Activated B cell treated with CpG ODN at 0.5 μM for 24 hours (primary cell): Measurements from ENCODE around the gene SUGCT. TPM values are rescaled to one million over a fixed set of nuclear protein-coding genes. Genes with fewer than 3 reads are reported as not detected.

Experiments used
- ATAC-seq: fragments of 200-7000 bp; cut with Tn5 transposase; one replicate; pipeline ENCODE4 v1.10.0; 2021; ENCODE audit warnings: low read depth, mild to moderate bottlenecking, moderate library complexity
- CTCF ChIA-PET: fragments of 350-600 bp; sonication (Branson Sonifier 250); formaldehyde crosslinking; loops from one replicate; lab custom pipeline; 2021; ENCODE audit warnings: antibody characterized with exemption; lab: Charles Lee
- POLR2A ChIA-PET: fragments of 350-600 bp; sonication (Branson Sonifier 250); formaldehyde crosslinking; loops from one replicate; lab custom pipeline; 2021; ENCODE audit warnings: antibody characterized with exemption; lab: Charles Lee
- DNase-seq: peaks from one replicate; pipeline ENCODE4 v3.0.0; 2022
- H3K27ac Mint-ChIP-seq: one replicate; pipeline ENCODE4 v1.8.0; 2020; ENCODE audit warnings: mixed read lengths
- H3K27me3 Mint-ChIP-seq: one replicate; pipeline ENCODE4 v1.8.0; 2021; ENCODE audit warnings: mixed read lengths
- H3K36me3 Mint-ChIP-seq: one replicate; pipeline ENCODE4 v1.8.0; 2021; ENCODE audit warnings: low read depth, mixed read lengths
- H3K4me1 Mint-ChIP-seq: one replicate; pipeline ENCODE4 v1.8.0; 2021; ENCODE audit warnings: mixed read lengths
- H3K4me3 Mint-ChIP-seq: one replicate; pipeline ENCODE4 v1.8.0; 2020; ENCODE audit warnings: mild to moderate bottlenecking, mixed read lengths
- H3K9me3 Mint-ChIP-seq: one replicate; pipeline ENCODE4 v1.8.0; 2020; ENCODE audit warnings: mixed read lengths
- CTCF ChIP-seq: fragments of 200-600 bp; IDR thresholded peaks from one replicate; pipeline ENCODE4 v1.8.0; 2022; ENCODE audit warnings: antibody characterized with exemption, mild to moderate bottlenecking
- intact Hi-C: fragments of 100-400 bp; cut with micrococcal nuclease; formaldehyde crosslinking; loops from one replicate; pipeline ENCODE4 v1.15.1; 2024
- total RNA-seq: library from RNA; stranded (reverse); gene quantifications from 2 replicates; pipeline ENCODE4 v1.2.3, GENCODE V29; 2022

The SUGCT gene
- total RNA-seq, 1 donor from 2014 or later: 1.3 TPM

- ATAC-seq: no peak
- ChIA-PET POLR2A (interaction anchor here (0.7 kb wide), 1 partner anchor 21 kb away, joined by 10 read pairs; no protein-coding TSS in a partner anchor), CTCF (interaction anchor here (1.2 kb wide), 1 partner anchor 200 kb away, joined by 5 read pairs; no protein-coding TSS in a partner anchor)
- H3K4me3 Mint-ChIP-seq: no peak overlapping the region
- H3K4me1 Mint-ChIP-seq: no peaks in the 10 kb centered on the region
- H3K27me3 Mint-ChIP-seq: no peaks in the 10 kb centered on the region
- DNase-seq: no peak
- no peak for TF ChIP-seq CTCF
- H3K27ac Mint-ChIP-seq: no peak overlapping the region
- peaks cover 54% of the 10 kb centered on the region for H3K36me3 Mint-ChIP-seq
- H3K9me3 Mint-ChIP-seq: no peaks in the 10 kb centered on the region
- intact Hi-C loops: no loop called here
Observed at GRCh38 chr7:40095695-40096327, 39.0 kb upstream of the SUGCT start.

GRCh38 chr7:40097728-40098127, 37.1 kb upstream of the SUGCT start:
- intact Hi-C loops: no loop called here
- H3K4me1 Mint-ChIP-seq: no peaks in the 10 kb centered on the region
- no peak for TF ChIP-seq CTCF
- DNase-seq (no peak), ATAC-seq (no peak)
- H3K27me3 Mint-ChIP-seq: no peaks in the 10 kb centered on the region
- H3K4me3 Mint-ChIP-seq: no peak overlapping the region
- peaks cover 40% of the 10 kb centered on the region for H3K36me3 Mint-ChIP-seq
- ChIA-PET POLR2A (no interaction called here), CTCF (interaction anchor here (1.5 kb wide), 1 partner anchor 46 kb away, joined by 3 read pairs; no protein-coding TSS in a partner anchor)
- H3K27ac Mint-ChIP-seq: no peak overlapping the region
- no peaks in the 10 kb centered on the region for H3K9me3 Mint-ChIP-seq

GRCh38 chr7:40098810-40099209, 36.0 kb upstream of the SUGCT start:
- no peak overlapping the region for H3K4me3 Mint-ChIP-seq
- no peak for ATAC-seq
- H3K27me3 Mint-ChIP-seq: no peaks in the 10 kb centered on the region
- CTCF ChIA-PET: interaction anchor here (1.5 kb wide), 1 partner anchor 47 kb away, joined by 3 read pairs; no protein-coding TSS in a partner anchor
- no peak for TF ChIP-seq CTCF
- POLR2A ChIA-PET: no interaction called here
- DNase-seq: no peak
- H3K27ac Mint-ChIP-seq: no peak overlapping the region
- no peaks in the 10 kb centered on the region for H3K9me3 Mint-ChIP-seq
- H3K36me3 Mint-ChIP-seq: peaks cover 32% of the 10 kb centered on the region
- H3K4me1 Mint-ChIP-seq: no peaks in the 10 kb centered on the region
- intact Hi-C loops: no loop called here

- intact Hi-C loops: no loop called here
- Mint-ChIP-seq H3K27ac (no peak overlapping the region), H3K4me1 (no peaks in the 10 kb centered on the region), H3K9me3 (no peaks in the 10 kb centered on the region), H3K27me3 (no peaks in the 10 kb centered on the region), H3K4me3 (no peak overlapping the region), H3K36me3 (peaks cover 21% of the 10 kb centered on the region)
- no peak for ATAC-seq
- ChIA-PET POLR2A (no interaction called here), CTCF (interaction anchor here (0.6 kb wide), 1 partner anchor 8 kb away, joined by 3 read pairs; no protein-coding TSS in a partner anchor)
- no peak for TF ChIP-seq CTCF
- no peak for DNase-seq
Observed at GRCh38 chr7:40099837-40100236, 35.0 kb upstream of the SUGCT start.

- no peak overlapping the region for H3K4me3 Mint-ChIP-seq
- H3K27me3 Mint-ChIP-seq: no peaks in the 10 kb centered on the region
- intact Hi-C loops: no loop called here
- H3K27ac Mint-ChIP-seq: no peak overlapping the region
- peaks cover 10% of the 10 kb centered on the region for H3K36me3 Mint-ChIP-seq
- no peak for TF ChIP-seq CTCF
- CTCF ChIA-PET: no interaction called here
- no peaks in the 10 kb centered on the region for H3K4me1 Mint-ChIP-seq
- DNase-seq (no peak), ATAC-seq (no peak)
- H3K9me3 Mint-ChIP-seq: no peaks in the 10 kb centered on the region
- POLR2A ChIA-PET: no interaction called here
Observed at GRCh38 chr7:40101201-40101600, 33.6 kb upstream of the SUGCT start.
